Keratinocyte (primary cell): ENCODE measurements around the gene MAML1. TPM values are rescaled to one million over a fixed set of nuclear protein-coding genes. Genes with fewer than 3 reads are reported as not detected.

ENCODE experiments used
- DNase-seq: peaks from one replicate; pipeline ENCODE4 v3.0.0-alpha.2; 2011; ENCODE audit warnings: low read depth, missing footprints, low spot score
- FAIRE-seq: peaks from 2 replicates; lab custom pipeline; 2011; peaks lifted over from hg19 to GRCh38; lab: Jason Lieb, UNC
- H2AFZ ChIP-seq: 2 replicates; pipeline ENCODE4 v1.6.0; 2012; ENCODE audit warnings: low read length, control low read depth, inconsistent platforms; ENCODE audit not compliant: control insufficient read depth
- H3K27ac ChIP-seq: 2 replicates; pipeline ENCODE4 v1.5.1; 2011; ENCODE audit warnings: low read length; ENCODE audit not compliant: control insufficient read depth, insufficient read depth
- H3K27me3 ChIP-seq: 3 replicates; pipeline ENCODE4 v1.6.0; 2011; ENCODE audit warnings: low read length; ENCODE audit not compliant: control insufficient read depth, insufficient read depth; ENCODE audit errors: extremely low read depth
- H3K36me3 ChIP-seq, 2 experiments: 2 replicates in 1 of 2; 3 replicates in 1 of 2; pipeline ENCODE4 v1.5.1; 2011; ENCODE audit warnings: low read length in 2 of 2, mild to moderate bottlenecking in 1 of 2; ENCODE audit not compliant: control insufficient read depth in 2 of 2, insufficient read depth in 2 of 2; ENCODE audit errors: extremely low read depth in 1 of 2
- H3K4me1 ChIP-seq: 3 replicates; pipeline ENCODE4 v1.5.1; 2011; ENCODE audit warnings: low read length; ENCODE audit not compliant: control insufficient read depth, insufficient read depth; ENCODE audit errors: extremely low read depth
- H3K4me2 ChIP-seq: 3 replicates; pipeline ENCODE4 v1.6.0; 2011; ENCODE audit warnings: low read depth, low read length; ENCODE audit not compliant: control insufficient read depth, insufficient read depth; ENCODE audit errors: extremely low read depth
- H3K4me3 ChIP-seq, 3 experiments: fragments of 200-600 bp in 1 of 3; sonication (generic) in 1 of 3; 2 replicates in 2 of 3; 3 replicates in 1 of 3; pipeline ENCODE4 v1.5.1; 2011 to 2016; ENCODE audit warnings: low read length in 3 of 3, mild to moderate bottlenecking in 3 of 3, control low read depth in 2 of 3, inconsistent platforms in 1 of 3, low read depth in 1 of 3, mixed read lengths in 1 of 3, mixed run types in 1 of 3, moderate library complexity in 1 of 3; ENCODE audit not compliant: control insufficient read depth in 2 of 3, insufficient read depth in 2 of 3; ENCODE audit errors: extremely low read depth in 1 of 3
- H3K79me2 ChIP-seq: 2 replicates; pipeline ENCODE4 v1.6.0; 2012; ENCODE audit warnings: low read length; ENCODE audit not compliant: control insufficient read depth, insufficient read depth
- H3K9ac ChIP-seq: 3 replicates; pipeline ENCODE4 v1.6.0; 2011; ENCODE audit warnings: low read length; ENCODE audit not compliant: control insufficient read depth, insufficient read depth; ENCODE audit errors: extremely low read depth
- H3K9me1 ChIP-seq: 3 replicates; pipeline ENCODE4 v1.6.0; 2011; ENCODE audit warnings: low read length; ENCODE audit not compliant: control insufficient read depth, insufficient read depth; ENCODE audit errors: extremely low read depth
- H3K9me3 ChIP-seq: 2 replicates; pipeline ENCODE4 v1.5.1; 2012; ENCODE audit warnings: low read depth, low read length; ENCODE audit not compliant: control insufficient read depth
- H4K20me1 ChIP-seq: 3 replicates; pipeline ENCODE4 v1.6.0; 2011; ENCODE audit warnings: low read length; ENCODE audit not compliant: control insufficient read depth, insufficient read depth; ENCODE audit errors: extremely low read depth
- EZH2 ChIP-seq: IDR thresholded peaks from one replicate; pipeline ENCODE4 v1.6.1; 2012; ENCODE audit warnings: inconsistent platforms, mild to moderate bottlenecking, low read length, moderate library complexity
- dilution Hi-C: fragments of 300-500 bp; cut with MboI; formaldehyde crosslinking; loops from one replicate; pipeline ENCODE4 v1.7.0; 2020; ENCODE audit warnings: low sequenced_read_pairs; ENCODE audit not compliant: extremely low pct_ligation_motif_present
- polyA plus RNA-seq, 5 experiments: library from polyadenylated mRNA; depleted of rRNA in 3 of 5; stranded (reverse) in 3 of 5; stranded (forward) in 1 of 5; unstranded in 1 of 5; fragments of >200 nt; gene quantifications; 1 replicate in 1 of 5; 2 replicates in 3 of 5; 3 replicates in 1 of 5; pipeline versions ENCODE4 v1.2.1 to v1.2.3, GENCODE V29; 2011 to 2012; ENCODE audit warnings: missing spikeins in 2 of 5, low read depth in 1 of 5, low replicate concordance in 1 of 5
- TF ChIP-seq, protein P1 (sequence below), 3 experiments: IDR thresholded peaks in 1 of 3; conservative IDR thresholded peaks in 1 of 3; optimal IDR thresholded peaks in 1 of 3; 2 replicates in 2 of 3; 3 replicates in 1 of 3; pipeline versions ENCODE3 to v1.5.1; 2011; ENCODE audit warnings: low read length in 3 of 3, mild to moderate bottlenecking in 3 of 3, moderate library complexity in 2 of 3, control low read depth in 1 of 3, inconsistent platforms in 1 of 3; ENCODE audit not compliant: insufficient read depth in 2 of 3; ENCODE audit errors: extremely low read depth in 1 of 3

Gene MAML1
- polyA plus RNA-seq, 1 donor (not counting 4 experiments of a cell fraction or from before 2014, with no cell fraction given), result 4.9 TPM

DNA sequence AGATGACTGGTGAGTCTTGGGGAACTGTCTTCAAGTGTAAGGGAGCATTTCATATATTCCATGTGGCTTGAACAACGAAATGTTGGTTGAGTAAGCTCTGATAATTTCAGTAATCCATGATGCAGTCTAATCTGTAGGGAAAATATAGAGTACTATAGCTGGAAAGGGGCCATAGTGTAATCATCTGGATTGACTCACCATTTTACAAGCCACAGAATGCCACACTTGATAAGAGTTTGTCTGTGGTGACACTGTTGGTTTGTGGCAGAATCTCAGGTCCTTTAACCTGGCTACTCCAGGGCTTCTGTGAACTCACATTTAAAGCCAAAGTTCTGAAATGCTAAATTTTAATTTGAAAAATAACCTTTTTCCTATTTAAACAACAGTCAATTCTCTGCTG lies 16.3 kb upstream of the MAML1 start:
- H3K27ac ChIP-seq, result no peak overlapping the region
- FAIRE-seq, result no peak
- dilution Hi-C loops, result no loop called here

DNA sequence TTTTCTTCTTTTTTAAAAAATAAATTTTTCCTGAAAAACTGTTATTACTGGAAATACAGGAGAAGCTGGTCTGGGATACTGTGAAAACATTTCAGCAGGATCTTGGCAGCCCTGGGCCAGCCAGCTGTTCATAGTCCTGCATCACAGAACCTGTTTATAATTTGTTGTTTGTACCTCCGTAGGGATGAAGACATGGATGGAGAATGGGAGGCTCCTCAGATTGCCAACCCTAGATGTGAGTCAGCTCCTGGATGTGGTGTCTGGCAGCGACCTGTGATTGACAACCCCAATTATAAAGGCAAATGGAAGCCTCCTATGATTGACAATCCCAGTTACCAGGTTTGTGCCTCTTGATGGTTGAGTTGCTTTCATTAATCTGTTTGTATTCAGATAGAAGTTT lies 12.4 kb upstream of the MAML1 start:
- dilution Hi-C loops, result no loop called here
- Histone ChIP-seq H2AFZ (no peak overlapping the region), H3K4me2 (no peak overlapping the region), H3K27ac (no peak overlapping the region), H3K79me2 (peaks cover 46% of the 10 kb centered on the region), H4K20me1 (peaks cover 8% of the 10 kb centered on the region), H3K27me3 (no peaks in the 10 kb centered on the region), H3K9me1 (peaks cover 3% of the 10 kb centered on the region), H3K36me3 (peaks cover 44 to 58% of the 10 kb centered on the region in 2 experiments), H3K9me3 (no peaks in the 10 kb centered on the region), H3K4me3 (no peak overlapping the region), H3K4me1 (no peaks in the 10 kb centered on the region), H3K9ac (no peak overlapping the region)
- FAIRE-seq (no peak), DNase-seq (no peak)
- no peak for TF ChIP-seq EZH2
- TF ChIP-seq, protein P1, sequence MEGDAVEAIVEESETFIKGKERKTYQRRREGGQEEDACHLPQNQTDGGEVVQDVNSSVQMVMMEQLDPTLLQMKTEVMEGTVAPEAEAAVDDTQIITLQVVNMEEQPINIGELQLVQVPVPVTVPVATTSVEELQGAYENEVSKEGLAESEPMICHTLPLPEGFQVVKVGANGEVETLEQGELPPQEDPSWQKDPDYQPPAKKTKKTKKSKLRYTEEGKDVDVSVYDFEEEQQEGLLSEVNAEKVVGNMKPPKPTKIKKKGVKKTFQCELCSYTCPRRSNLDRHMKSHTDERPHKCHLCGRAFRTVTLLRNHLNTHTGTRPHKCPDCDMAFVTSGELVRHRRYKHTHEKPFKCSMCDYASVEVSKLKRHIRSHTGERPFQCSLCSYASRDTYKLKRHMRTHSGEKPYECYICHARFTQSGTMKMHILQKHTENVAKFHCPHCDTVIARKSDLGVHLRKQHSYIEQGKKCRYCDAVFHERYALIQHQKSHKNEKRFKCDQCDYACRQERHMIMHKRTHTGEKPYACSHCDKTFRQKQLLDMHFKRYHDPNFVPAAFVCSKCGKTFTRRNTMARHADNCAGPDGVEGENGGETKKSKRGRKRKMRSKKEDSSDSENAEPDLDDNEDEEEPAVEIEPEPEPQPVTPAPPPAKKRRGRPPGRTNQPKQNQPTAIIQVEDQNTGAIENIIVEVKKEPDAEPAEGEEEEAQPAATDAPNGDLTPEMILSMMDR (optimal IDR thresholded peaks at IDR 0.05 in 1 of 3, IDR thresholded peaks at IDR 0.05 in 1 of 3, conservative IDR thresholded peaks at IDR 0.05 in 1 of 3; ENCODE audit: extremely low read depth in 1 of 3, insufficient read depth in 2 of 3, low read length in 3 of 3), result no peak

More for the DNA sequence above, 16.3 kb upstream of the MAML1 start:
- peaks cover 3% of the 10 kb centered on the region for H4K20me1 ChIP-seq
- peaks cover 27 to 39% of the 10 kb centered on the region in 2 experiments for H3K36me3 ChIP-seq
- no peak overlapping the region for H3K4me2 ChIP-seq
- peaks cover 38% of the 10 kb centered on the region for H3K79me2 ChIP-seq
- H3K4me1 ChIP-seq, result no peaks in the 10 kb centered on the region
- TF ChIP-seq EZH2, result no peak
- TF ChIP-seq, protein P1 (optimal IDR thresholded peaks at IDR 0.05 in 1 of 3, IDR thresholded peaks at IDR 0.05 in 1 of 3, conservative IDR thresholded peaks at IDR 0.05 in 1 of 3; ENCODE audit: extremely low read depth in 1 of 3, insufficient read depth in 2 of 3, low read length in 3 of 3), result no peak
- H3K27me3 ChIP-seq, result no peaks in the 10 kb centered on the region
- no peak for DNase-seq
- no peaks in the 10 kb centered on the region for H3K9me1 ChIP-seq
- H2AFZ ChIP-seq, result no peak overlapping the region
- H3K9ac ChIP-seq, result no peak overlapping the region
- no peak overlapping the region for H3K4me3 ChIP-seq
- H3K9me3 ChIP-seq, result no peaks in the 10 kb centered on the region
